Astrocyte of the cerebellum (primary cell): ENCODE results near the gene DOCK10.

Experiments used
- DNase-seq: peaks from one replicate; pipeline ENCODE4 v3.0.0-alpha.2; 2011; ENCODE audit warnings: low read depth
- H3K4me3 ChIP-seq: 2 replicates; pipeline ENCODE4 v1.5.1; 2011; ENCODE audit warnings: mild to moderate bottlenecking, low read depth, low read length, moderate library complexity
- in situ Hi-C: cut with HindIII; loops from 2 replicates; pipeline ENCODE4 v1.10.0; 2017; ENCODE audit warnings: low sequenced_read_pairs
- TF ChIP-seq, protein P1 (sequence below): IDR thresholded peaks from 2 replicates; pipeline ENCODE4 v1.5.1; 2012; ENCODE audit warnings: low read length, low read depth, moderate library complexity, mild to moderate bottlenecking; ENCODE audit errors: missing control alignments

DOCK10 gene

DNA sequence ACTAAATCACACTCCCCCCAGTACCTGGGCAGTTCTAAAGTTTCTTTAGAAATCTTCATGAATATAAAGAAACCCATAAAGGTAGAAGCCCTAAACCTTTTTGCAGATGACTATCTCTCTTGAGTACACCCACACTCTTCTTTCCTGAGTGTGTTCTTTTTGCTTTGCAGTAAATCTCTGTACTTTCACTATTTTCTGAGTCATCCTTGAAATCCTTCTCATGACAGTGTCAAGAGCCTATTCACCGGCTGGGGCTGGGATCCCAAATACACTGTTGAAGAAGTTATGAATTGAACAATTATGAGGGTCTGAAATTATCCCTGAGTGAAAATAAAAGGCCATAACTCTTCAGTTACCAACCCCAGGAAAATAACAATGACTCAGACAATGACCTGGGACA lies 192.2 kb downstream of the DOCK10 start:
- DNase-seq: no peak
- no peak overlapping the region for H3K4me3 ChIP-seq
- in situ Hi-C loops: no loop called here
- TF ChIP-seq, protein P1, sequence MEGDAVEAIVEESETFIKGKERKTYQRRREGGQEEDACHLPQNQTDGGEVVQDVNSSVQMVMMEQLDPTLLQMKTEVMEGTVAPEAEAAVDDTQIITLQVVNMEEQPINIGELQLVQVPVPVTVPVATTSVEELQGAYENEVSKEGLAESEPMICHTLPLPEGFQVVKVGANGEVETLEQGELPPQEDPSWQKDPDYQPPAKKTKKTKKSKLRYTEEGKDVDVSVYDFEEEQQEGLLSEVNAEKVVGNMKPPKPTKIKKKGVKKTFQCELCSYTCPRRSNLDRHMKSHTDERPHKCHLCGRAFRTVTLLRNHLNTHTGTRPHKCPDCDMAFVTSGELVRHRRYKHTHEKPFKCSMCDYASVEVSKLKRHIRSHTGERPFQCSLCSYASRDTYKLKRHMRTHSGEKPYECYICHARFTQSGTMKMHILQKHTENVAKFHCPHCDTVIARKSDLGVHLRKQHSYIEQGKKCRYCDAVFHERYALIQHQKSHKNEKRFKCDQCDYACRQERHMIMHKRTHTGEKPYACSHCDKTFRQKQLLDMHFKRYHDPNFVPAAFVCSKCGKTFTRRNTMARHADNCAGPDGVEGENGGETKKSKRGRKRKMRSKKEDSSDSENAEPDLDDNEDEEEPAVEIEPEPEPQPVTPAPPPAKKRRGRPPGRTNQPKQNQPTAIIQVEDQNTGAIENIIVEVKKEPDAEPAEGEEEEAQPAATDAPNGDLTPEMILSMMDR: no peak

DNA sequence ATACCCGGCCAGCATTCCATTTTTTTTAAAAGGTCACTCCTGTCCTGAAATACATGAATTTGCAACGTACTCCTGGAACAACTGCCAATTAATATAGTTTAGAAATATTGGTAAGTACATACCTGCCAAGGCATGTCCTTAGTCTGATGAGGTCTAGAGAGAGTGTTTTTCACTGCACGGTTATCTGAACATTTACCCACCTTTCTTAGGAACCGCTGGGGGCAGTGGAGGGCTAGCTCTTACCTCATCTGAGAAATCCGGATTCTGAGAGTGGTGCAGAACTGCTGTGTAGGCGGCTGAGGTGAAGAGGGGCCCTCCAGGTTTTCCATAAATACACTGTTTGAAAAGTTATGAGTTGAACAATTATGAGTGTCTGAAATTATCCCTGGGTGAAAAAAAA lies 193.0 kb downstream of the DOCK10 start:
- in situ Hi-C loops: no loop called here
- H3K4me3 ChIP-seq: no peak overlapping the region
- no peak for DNase-seq
- TF ChIP-seq, protein P1: no peak

DNA sequence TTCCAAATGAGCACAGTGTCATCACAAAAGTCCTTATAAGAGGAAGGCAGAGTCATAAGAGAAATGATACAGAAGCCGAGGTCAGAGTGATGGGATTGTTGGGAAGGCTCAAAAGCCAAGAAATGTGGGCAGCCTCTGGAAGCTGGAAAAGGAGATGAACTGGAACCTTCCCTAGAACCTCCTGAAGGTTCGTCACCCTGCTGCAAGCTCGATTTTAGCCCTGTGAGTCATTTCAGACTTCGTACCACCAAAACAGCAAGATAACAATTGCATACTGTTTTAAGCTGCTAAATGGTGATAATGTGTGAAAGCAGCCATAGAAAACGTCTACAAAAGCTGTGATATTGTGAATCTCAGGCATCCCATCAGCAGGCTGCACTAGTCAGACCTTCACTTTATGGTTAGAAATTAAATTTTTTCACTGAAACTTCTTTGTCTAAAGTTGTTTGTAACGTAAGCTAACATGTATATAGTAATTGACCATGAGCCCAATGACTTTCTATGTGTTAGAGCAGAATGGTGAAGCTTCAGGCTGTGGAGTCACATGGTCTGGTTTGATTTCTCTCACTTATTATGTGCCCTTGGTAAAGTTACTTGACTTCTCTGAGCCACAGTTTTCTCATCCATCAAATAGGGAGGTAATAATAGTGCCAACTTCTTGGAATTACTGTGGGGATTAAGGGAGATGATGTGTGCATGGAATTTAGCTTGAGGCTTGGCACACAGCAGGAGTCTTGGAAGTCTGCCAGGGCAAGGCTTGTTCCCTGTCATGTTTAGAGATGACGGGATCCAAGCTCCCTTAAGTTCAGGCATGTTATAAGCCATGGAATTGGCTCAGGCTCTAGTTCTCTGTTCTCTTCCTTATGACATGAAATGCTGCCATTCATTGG lies 194.1 kb downstream of the DOCK10 start:
- in situ Hi-C loops: no loop called here
- H3K4me3 ChIP-seq: no peak overlapping the region
- peak; percentile 66 for DNase-seq
- TF ChIP-seq, protein P1: no peak

DNA sequence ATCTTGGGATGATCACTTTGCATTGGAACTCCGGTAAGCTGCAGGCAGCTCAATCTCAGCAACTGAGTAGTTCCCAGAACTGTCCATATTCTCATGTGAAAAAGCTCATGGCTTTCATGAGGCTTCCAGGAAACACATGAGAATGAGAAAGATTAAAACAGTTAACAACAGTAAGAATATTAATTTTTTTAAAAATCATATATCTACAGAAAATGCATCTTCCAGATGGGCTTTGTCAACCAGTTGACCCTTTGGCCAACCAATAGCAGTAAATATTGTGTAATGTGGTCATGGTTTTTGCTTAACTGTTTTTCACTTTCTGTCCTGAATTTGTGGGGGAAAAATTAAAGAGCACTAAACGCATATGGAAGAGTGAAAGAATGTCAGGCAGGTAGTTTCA lies 194.9 kb downstream of the DOCK10 start:
- no peak for DNase-seq
- H3K4me3 ChIP-seq: no peak overlapping the region
- TF ChIP-seq, protein P1: no peak
- in situ Hi-C loops: no loop called here

DNA sequence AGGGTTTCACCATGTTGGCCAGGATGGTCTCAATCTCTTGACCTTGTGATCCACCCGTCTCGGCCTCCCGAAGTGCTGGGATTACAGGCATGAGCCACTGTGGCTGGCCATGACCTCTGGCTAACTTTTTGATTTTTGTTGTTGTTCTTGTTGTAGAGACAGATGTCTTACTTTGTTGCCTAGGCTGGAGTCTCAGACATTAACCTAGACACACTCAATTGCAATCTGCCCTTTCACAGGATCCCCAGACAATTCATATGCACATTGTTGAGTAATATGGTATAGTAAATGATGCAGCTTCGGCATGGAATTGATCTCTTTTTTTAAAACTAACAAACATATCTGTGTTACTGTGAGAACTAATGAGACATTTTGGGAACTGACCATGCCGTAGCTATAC lies 195.6 kb downstream of the DOCK10 start:
- DNase-seq: no peak
- TF ChIP-seq, protein P1: no peak
- no peak overlapping the region for H3K4me3 ChIP-seq
- in situ Hi-C loops: no loop called here

DNA sequence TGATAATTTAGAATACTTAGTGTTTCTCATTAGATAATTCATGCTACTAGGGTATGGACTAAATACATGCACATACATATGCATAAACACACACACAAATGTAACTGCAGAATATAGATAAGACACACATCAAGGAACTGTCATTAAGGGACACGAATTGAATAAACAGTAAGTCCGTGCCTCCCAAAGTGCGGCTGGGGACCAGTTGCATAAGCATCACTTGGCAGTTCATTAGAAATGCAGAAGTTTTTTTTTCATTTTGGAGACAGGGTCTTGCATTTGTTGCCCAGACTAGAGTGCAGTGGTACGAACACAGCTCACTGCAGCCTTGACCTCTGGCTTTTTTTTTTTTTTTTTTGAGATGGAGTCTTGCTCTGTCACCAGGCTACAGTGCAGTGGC lies 196.1 kb downstream of the DOCK10 start:
- TF ChIP-seq, protein P1: no peak
- no peak for DNase-seq
- H3K4me3 ChIP-seq: no peak overlapping the region
- in situ Hi-C loops: no loop called here
